Thyroid gland (tissue), 4 donors: ENCODE data around the gene UGT1A7.

Experiments used
- POLR2A ChIP-seq, 2 donors: fragments of 450-650 bp; IDR thresholded peaks; one replicate each; pipeline ENCODE4 v1.6.1; 2017; ENCODE audit warnings: antibody characterized with exemption in 2 of 2, mild to moderate bottlenecking in 2 of 2, moderate library complexity in 1 of 2
- TF ChIP-seq, protein P1 (sequence below), 6 experiments: fragments of 200-600 bp in 3 of 6; fragments of 450-650 bp in 3 of 6; sonication (generic) in 3 of 6; IDR thresholded peaks; one replicate each; pipeline ENCODE4 v1.5.1; 2016 to 2019; ENCODE audit warnings: antibody characterized with exemption in 6 of 6, mild to moderate bottlenecking in 2 of 6, inconsistent platforms in 1 of 6, moderate library complexity in 1 of 6

DNA sequence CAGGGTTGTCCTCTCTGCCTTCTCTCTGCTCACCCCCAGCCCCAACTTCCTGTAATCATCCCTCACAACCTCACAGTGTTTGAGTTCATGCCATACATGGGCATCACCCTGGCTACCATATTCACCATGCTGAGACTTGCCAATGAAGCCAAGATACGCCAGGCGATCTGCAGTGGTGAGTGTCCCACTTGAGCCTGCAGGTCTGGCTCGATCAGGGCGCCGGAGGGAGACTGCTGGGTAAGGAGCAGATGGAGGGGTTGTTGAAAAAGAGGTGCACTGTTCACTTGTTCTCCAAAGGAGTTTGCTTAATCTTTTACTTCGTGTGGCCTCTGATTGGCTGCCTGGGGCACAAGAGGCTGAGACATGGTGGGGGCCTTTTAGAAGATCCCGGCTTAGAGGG is 111.0 kb downstream of the UGT1A7 start:
- TF ChIP-seq POLR2A (IDR thresholded peaks at IDR 0.05) = no peak
- TF ChIP-seq, protein P1, sequence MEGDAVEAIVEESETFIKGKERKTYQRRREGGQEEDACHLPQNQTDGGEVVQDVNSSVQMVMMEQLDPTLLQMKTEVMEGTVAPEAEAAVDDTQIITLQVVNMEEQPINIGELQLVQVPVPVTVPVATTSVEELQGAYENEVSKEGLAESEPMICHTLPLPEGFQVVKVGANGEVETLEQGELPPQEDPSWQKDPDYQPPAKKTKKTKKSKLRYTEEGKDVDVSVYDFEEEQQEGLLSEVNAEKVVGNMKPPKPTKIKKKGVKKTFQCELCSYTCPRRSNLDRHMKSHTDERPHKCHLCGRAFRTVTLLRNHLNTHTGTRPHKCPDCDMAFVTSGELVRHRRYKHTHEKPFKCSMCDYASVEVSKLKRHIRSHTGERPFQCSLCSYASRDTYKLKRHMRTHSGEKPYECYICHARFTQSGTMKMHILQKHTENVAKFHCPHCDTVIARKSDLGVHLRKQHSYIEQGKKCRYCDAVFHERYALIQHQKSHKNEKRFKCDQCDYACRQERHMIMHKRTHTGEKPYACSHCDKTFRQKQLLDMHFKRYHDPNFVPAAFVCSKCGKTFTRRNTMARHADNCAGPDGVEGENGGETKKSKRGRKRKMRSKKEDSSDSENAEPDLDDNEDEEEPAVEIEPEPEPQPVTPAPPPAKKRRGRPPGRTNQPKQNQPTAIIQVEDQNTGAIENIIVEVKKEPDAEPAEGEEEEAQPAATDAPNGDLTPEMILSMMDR (IDR thresholded peaks at IDR 0.05) = no peak
